ENCODE data around the gene TENM4. TPM values are rescaled to one million over a fixed set of nuclear protein-coding genes. Genes with fewer than 3 reads are reported as not detected.

TENM4 gene
- total RNA-seq, 2 donors from 2014 or later, result 68.2 to 130 TPM

GRCh38 chr11:78869293-78869692 lies 571.5 kb downstream of the TENM4 start:
- Histone ChIP-seq H3K27ac (ENCODE audit: low read depth, low read length) (no peak overlapping the region), H3K4me1 (ENCODE audit: control insufficient read depth, insufficient read depth, low read length) (peaks cover 6% of the 10 kb centered on the region), H3K36me3 (ENCODE audit: control insufficient read depth, insufficient read depth, low read length) (no peaks in the 10 kb centered on the region), H3K9ac (ENCODE audit: extremely low read depth, low read length, poor library complexity, severe bottlenecking) (no peak overlapping the region), H3K9me3 (ENCODE audit: control insufficient read depth, low read length) (no peaks in the 10 kb centered on the region), H3K27me3 (ENCODE audit: control insufficient read depth, insufficient read depth, low read length, poor library complexity, severe bottlenecking) (no peaks in the 10 kb centered on the region), H3K4me3 (ENCODE audit: low read length) (no peak overlapping the region)
- H3K27ac Mint-ChIP-seq, result no peak overlapping the region
- no peaks in the 10 kb centered on the region for H3K9me3 Mint-ChIP-seq
- H3K4me3 Mint-ChIP-seq, result no peak overlapping the region
- H3K27me3 Mint-ChIP-seq (ENCODE audit: insufficient read depth), result no peaks in the 10 kb centered on the region
- H3K36me3 Mint-ChIP-seq (ENCODE audit: low read depth), result peaks cover 32% of the 10 kb centered on the region
- peaks cover 13% of the 10 kb centered on the region for H3K4me1 Mint-ChIP-seq
- DNase-seq, result no peak
- 50 to 67% methylated on average over 1 to 3 of the region's 3 CpGs for WGBS, 2 experiments (ENCODE audit: insufficient coverage in 1 of 2, insufficient read length in 1 of 2)
- TF ChIP-seq, protein P1, sequence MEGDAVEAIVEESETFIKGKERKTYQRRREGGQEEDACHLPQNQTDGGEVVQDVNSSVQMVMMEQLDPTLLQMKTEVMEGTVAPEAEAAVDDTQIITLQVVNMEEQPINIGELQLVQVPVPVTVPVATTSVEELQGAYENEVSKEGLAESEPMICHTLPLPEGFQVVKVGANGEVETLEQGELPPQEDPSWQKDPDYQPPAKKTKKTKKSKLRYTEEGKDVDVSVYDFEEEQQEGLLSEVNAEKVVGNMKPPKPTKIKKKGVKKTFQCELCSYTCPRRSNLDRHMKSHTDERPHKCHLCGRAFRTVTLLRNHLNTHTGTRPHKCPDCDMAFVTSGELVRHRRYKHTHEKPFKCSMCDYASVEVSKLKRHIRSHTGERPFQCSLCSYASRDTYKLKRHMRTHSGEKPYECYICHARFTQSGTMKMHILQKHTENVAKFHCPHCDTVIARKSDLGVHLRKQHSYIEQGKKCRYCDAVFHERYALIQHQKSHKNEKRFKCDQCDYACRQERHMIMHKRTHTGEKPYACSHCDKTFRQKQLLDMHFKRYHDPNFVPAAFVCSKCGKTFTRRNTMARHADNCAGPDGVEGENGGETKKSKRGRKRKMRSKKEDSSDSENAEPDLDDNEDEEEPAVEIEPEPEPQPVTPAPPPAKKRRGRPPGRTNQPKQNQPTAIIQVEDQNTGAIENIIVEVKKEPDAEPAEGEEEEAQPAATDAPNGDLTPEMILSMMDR (conservative IDR thresholded peaks at IDR 0.05), result no peak

- no peak for DNase-seq
- no peak overlapping the region for H3K4me3 Mint-ChIP-seq
- TF ChIP-seq, protein P1 (conservative IDR thresholded peaks at IDR 0.05), result no peak
- no peak overlapping the region for H3K27ac ChIP-seq (ENCODE audit: low read depth, low read length)
- H3K27me3 Mint-ChIP-seq (ENCODE audit: insufficient read depth), result no peaks in the 10 kb centered on the region
- H3K27ac Mint-ChIP-seq, result no peak overlapping the region
- H3K9ac ChIP-seq (ENCODE audit: extremely low read depth, low read length, poor library complexity, severe bottlenecking), result no peak overlapping the region
- H3K4me3 ChIP-seq (ENCODE audit: low read length), result no peak overlapping the region
- 85 to 93% methylated on average over 3 to 4 of the region's 4 CpGs for WGBS, 2 experiments (ENCODE audit: insufficient coverage in 1 of 2, insufficient read length in 1 of 2)
- peaks cover 13% of the 10 kb centered on the region for H3K4me1 Mint-ChIP-seq
- H3K9me3 Mint-ChIP-seq, result no peaks in the 10 kb centered on the region
- H3K9me3 ChIP-seq (ENCODE audit: control insufficient read depth, low read length), result no peaks in the 10 kb centered on the region
- no peaks in the 10 kb centered on the region for H3K27me3 ChIP-seq (ENCODE audit: control insufficient read depth, insufficient read depth, low read length, poor library complexity, severe bottlenecking)
- H3K36me3 Mint-ChIP-seq (ENCODE audit: low read depth), result peaks cover 28% of the 10 kb centered on the region
- H3K36me3 ChIP-seq (ENCODE audit: control insufficient read depth, insufficient read depth, low read length), result no peaks in the 10 kb centered on the region
- peaks cover 6% of the 10 kb centered on the region for H3K4me1 ChIP-seq (ENCODE audit: control insufficient read depth, insufficient read depth, low read length)
Observed at GRCh38 chr11:78868563-78868962, 572.3 kb downstream of the TENM4 start.

DNA sequence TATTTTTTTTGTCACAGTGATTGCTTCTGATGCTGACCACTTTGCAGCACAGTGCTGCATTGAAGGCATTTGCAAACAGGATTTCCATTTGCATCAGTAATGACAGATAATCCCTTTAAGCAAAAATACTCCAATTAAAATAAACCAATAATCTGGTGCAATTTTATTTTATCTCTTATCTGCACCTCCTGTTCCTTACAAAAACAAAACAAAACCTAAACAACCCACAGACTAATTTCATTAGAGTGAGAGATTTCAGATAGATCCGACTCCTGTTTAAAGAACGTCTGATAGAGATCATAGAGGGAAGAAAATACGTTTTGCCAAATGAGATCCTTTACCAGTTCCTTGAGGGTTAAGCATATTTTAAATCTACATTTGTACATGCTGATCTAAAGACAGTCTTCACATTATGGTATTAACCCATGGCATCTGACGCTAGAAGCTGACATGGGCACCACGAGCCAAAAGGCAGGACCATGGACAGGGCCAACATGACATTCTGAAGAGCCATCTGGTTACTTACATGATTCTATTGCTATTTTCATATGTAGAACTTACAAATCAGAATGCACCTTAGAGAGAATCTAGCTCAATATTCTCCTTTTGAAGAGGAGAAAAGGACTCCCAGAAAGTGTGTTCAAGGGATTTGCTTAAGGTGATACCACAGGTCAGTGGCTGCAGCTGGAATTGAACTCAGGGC lies 580.0 kb downstream of the TENM4 start:
- 67 to 83% methylated on average over 1 to 5 of the region's 5 CpGs for WGBS, 2 experiments (ENCODE audit: insufficient coverage in 1 of 2, insufficient read length in 1 of 2)
- no peaks in the 10 kb centered on the region for H3K36me3 ChIP-seq (ENCODE audit: control insufficient read depth, insufficient read depth, low read length)
- Mint-ChIP-seq H3K36me3 (ENCODE audit: low read depth) (peaks cover 16% of the 10 kb centered on the region), H3K4me3 (no peak overlapping the region), H3K27ac (no peak overlapping the region), H3K27me3 (ENCODE audit: insufficient read depth) (no peaks in the 10 kb centered on the region), H3K4me1 (peaks cover 3% of the 10 kb centered on the region), H3K9me3 (no peaks in the 10 kb centered on the region)
- H3K4me3 ChIP-seq (ENCODE audit: low read length), result no peak overlapping the region
- peaks cover 5% of the 10 kb centered on the region for H3K4me1 ChIP-seq (ENCODE audit: control insufficient read depth, insufficient read depth, low read length)
- DNase-seq, result peak; percentile 71
- H3K9me3 ChIP-seq (ENCODE audit: control insufficient read depth, low read length), result no peaks in the 10 kb centered on the region
- TF ChIP-seq, protein P1 (conservative IDR thresholded peaks at IDR 0.05), result no peak
- H3K27me3 ChIP-seq (ENCODE audit: control insufficient read depth, insufficient read depth, low read length, poor library complexity, severe bottlenecking), result no peaks in the 10 kb centered on the region
- no peak overlapping the region for H3K27ac ChIP-seq (ENCODE audit: low read depth, low read length)
- H3K9ac ChIP-seq (ENCODE audit: extremely low read depth, low read length, poor library complexity, severe bottlenecking), result no peak overlapping the region

Data from endodermal cell (in vitro differentiated cells).